Activated gamma-delta T cell treated with Interleukin-2 at 50 U/mL for 16 hours (primary cell): ENCODE measurements around the gene ARHGEF18.
"Not testable (repeated sequence)": the region's sequence is repeated elsewhere in the genome, so short reads cannot be mapped to it uniquely, and the experiment has no call there.

Source experiments
- DNase-seq: peaks from one replicate; pipeline ENCODE4 v3.0.0-alpha.2; 2020

Gene ARHGEF18

DNA sequence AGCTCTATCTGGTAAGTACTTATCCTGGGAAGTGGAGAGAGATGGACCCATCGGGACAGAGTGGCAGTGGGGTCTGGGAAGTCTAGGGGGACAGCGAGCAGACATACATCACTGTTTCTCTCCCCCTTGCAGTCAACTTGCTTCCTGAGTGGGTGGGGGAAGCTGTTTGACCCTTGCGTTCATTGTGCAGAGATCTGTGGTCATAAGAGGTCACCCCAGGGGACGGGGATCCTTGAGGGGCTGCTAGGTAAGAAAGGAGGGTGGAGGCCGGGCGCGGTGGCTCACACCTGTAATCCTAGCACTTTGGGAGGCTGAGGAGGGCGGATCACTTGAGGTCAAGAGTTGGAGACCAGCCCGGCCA, 474 bp downstream of the ARHGEF18 start:
- no peak for DNase-seq

DNA sequence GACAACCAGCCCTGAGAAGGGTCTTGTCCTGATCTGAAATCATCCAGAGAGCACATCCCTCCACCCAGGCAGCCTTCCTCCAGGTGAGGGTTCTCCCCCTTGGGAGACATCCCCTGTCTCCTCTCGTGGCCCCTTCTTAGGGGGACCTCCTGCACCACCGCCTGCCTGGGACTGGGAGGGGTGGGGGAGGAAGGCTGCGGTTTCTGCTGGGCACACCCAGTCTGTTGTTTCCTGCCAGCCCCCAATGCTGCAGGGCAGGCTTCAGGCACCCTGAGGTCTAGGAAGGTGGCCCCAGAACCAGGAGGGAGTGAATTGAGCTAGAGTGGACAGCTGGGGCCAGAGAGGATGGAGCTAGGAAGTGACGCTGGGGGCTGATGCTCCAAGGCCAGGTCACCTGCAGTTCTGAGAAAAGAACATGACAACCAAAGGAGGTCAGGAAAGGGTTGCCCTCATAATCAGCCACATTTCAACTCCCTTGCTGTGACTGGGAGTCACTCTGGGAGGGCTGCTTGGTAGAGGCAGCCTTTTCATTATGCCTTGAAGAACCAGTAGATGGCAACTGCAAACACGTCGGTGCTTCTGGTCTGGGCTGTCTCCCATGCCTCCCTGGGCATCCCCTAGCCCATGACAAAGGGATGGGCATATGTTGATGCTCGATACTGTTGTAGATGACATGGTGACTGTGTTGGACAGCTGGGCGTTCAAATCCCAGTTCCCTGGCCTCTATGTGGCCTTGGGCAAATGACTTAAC, 1.4 kb downstream of the ARHGEF18 start:
- DNase-seq = peak; percentile 77

- no peak for DNase-seq
Measured at GRCh38 chr19:7351861-7352260, 3.1 kb downstream of the ARHGEF18 start.

GRCh38 chr19:7355151-7355820, 6.5 kb downstream of the ARHGEF18 start:
- no peak for DNase-seq

- DNase-seq = no peak
Measured at GRCh38 chr19:7355871-7356270, 7.1 kb downstream of the ARHGEF18 start.

DNA sequence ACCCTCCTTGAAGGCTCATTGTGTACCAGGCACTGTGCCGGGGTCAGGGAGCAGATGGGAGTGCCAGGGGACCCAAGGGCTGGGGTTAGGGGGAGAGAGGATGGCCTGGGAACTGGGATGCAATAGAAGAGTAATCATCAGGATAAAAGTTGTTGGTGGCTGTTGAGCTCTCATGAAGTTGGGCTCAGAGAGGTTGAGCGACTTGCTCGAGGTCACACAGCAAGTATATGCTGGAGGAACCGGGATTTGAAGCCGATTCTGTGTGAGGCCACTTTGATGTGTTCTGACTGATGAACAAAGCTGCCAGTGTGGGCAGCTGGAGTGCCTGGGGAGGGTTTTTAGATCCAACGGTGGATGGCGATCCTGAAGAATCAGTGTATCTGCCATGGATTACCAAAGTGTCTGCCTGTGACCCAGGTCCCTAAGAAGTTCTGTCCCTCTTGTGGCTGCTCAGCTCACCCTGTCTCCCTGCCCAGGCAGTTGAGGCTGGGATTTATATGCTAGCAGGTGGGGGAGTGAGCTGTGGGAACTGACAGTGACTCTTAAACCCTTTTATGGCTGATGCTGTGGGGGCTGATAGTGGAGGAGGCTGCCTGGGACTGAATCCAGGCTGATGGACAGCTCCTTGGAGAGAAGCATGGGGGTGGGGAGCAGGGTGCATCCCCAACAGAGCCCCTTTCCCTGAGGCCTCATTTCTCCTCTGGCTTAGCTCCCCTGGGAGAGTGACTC, 8.3 kb downstream of the ARHGEF18 start:
- no peak for DNase-seq

DNA sequence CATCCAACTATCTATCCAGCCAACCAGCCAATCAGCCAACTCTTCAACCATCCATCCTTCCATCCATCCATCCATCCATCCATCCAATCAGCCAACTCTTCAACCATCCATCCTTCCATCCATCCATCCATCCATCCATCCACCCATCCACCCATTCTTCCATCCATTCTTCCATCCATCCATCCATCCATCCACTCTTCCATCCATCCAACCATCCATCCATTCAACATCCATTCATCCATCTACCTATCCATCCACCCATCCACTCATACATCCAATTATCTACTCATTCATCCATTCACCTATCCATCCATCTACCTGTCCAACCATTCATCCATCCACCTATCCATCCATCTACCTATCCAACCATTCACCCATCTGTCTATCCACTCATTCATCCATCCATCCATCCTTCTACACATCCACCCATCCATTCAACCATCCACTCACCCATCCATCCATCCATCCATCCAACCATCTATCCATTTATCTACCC, 9.4 kb downstream of the ARHGEF18 start:
- no peak for DNase-seq

DNA sequence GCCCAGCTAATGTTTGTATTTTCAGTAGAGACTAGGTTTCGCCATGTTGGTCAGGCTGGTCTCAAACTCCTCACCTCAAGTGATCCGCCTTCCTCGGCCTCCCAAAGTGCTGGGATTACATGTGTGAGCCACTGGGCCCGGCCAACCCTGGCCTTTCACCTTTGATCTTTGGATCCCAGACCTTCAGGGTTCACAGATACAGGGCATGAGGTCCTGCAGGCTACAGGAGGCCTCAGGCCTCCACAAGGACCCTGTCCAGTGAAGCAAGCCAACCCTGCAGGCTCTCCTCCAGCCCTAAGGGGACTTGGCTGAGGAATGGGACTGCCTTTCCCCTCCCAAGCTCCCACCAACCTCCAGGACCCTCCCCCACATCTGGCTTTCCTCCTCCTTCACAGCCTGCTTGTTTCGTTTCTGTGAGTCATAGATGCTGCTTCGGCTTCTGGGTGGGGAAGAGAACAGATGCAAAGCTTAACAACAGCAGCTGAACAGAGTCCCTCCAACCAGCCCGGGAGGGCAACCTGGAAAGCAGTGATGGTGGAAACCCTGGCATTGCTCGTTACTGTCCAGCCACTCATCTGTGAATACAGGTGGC, 11.8 kb downstream of the ARHGEF18 start:
- DNase-seq = no peak

- DNase-seq = no peak
Measured at GRCh38 chr19:7363225-7363624, 14.5 kb downstream of the ARHGEF18 start.

- DNase-seq = no peak
Measured at GRCh38 chr19:7366701-7367420, 18.1 kb downstream of the ARHGEF18 start.

GRCh38 chr19:7368456-7368855, 19.7 kb downstream of the ARHGEF18 start:
- DNase-seq = no peak

DNA sequence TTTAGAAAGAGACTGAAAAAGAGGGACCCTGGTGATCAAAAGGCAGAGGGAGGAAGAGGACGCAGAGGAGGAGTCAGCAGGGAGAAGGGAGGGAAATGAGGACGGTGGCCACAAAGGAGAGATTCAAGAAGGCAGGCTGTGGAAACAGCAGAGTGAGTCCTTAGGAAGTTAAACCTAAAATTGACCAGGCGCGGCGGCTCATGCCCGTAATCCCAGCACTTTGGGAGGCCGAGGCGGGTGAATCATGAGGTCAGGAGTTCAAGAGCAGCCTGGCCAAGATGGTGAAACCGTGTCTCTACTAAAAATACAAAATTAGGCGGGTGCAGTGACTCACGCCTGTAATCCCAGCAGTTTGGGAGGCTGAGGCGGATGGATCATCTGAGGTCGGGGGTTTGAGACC, 20.1 kb downstream of the ARHGEF18 start:
- not testable (repeated sequence) for DNase-seq

DNA sequence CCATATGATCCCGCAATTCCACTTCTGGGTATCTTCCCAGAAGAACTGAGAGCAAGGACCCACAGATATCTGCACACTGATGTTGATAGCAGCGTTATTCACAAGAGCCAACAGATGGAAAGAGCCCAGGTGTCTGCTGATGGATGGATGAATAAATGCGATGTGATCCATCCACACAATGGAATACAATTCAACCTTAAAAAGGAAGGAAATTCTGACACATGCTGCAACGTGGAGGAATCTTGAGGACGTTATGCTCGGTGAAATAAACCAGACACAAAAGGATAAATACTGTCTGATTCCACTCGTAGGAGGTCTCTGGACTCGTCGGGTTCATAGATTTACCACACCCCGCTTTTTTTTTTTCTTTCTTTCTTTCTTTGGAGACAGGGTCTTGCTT, 21.8 kb downstream of the ARHGEF18 start:
- DNase-seq = no peak

DNA sequence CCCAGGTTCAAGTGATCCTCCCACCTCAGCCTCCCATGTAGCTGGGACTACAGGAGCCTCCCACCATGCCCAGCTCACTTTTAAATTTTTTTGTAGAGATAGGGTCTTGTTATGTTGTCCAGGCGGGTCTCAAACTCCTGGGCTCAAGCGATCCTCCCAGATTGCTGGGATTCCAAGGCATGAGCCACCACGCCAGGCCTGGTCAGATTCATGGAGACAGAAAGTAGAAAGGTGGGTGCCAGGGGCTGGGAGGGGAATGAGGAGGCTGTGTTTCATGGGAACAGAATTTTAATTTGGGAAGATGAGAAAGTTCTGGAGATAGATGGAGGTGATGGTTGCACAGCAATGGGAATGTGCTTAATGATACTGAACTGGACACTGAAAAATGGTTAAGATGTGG, 22.3 kb downstream of the ARHGEF18 start:
- DNase-seq = no peak

- DNase-seq = no peak
Measured at GRCh38 chr19:7372810-7373209, 24.1 kb downstream of the ARHGEF18 start.

- no peak for DNase-seq
Measured at GRCh38 chr19:7373862-7374261, 25.1 kb downstream of the ARHGEF18 start.

- DNase-seq = no peak
Measured at GRCh38 chr19:7376151-7376852, 27.6 kb downstream of the ARHGEF18 start.

GRCh38 chr19:7377196-7377595, 28.5 kb downstream of the ARHGEF18 start:
- no peak for DNase-seq

DNA sequence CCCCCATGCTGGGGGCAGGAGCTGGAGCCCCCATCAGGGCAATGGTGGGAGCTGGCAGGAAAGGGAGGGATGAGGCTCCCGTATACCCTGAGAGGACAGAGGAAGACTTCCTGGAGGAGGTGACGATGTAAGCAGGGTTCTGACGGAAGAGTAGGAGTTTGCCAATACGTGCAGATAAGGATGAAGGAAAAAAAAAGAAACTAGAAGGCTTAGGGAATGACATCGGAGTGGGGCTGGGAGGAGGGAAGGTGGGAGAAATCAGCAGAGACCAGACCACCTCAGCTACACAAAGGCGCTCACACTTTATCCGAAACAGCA, 32.3 kb downstream of the ARHGEF18 start:
- no peak for DNase-seq

DNA sequence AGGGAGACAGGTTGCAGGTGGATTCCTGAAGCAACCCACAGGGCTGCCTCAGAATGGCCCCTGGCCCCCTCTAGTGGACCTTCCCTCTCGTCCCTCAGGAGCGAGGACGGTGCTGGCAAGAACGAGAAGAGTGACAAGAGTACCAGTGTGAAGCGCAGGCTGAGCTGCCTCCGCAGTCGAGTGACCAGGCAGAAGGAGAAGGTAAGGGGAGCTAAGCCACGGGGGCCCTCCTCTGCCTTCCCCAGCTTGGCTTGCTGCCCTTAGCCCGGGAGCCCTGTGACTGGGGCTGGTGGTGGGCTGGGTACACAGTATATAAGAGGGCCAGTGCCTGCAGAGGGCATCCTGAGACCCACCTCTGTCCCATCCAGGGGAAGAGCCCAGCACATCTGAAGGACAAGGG, 34.0 kb downstream of the ARHGEF18 start:
- DNase-seq = no peak

GRCh38 chr19:7383284-7383683, 34.5 kb downstream of the ARHGEF18 start:
- no peak for DNase-seq

DNA sequence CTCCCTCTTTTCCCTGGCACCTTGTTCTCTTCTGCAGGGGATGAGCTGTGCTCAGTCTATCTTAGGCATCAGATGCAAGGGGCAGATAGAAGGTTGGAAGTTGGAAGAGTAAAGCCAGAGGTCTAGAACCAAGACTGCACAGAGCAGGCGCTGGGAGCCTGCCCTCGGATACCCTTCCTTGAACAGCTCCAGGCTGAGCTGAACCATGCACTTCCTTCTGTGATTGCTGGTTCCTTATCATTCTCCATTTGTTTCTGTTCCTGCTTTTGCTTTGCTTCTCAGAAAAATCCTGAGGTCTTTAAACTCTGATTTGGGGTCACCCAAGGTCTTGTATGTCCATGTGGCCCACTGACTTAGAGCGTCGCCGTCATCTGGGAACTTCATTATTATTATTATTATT, 36.3 kb downstream of the ARHGEF18 start:
- no peak for DNase-seq
